Measurements from ENCODE around the gene AMMECR1.

DNA sequence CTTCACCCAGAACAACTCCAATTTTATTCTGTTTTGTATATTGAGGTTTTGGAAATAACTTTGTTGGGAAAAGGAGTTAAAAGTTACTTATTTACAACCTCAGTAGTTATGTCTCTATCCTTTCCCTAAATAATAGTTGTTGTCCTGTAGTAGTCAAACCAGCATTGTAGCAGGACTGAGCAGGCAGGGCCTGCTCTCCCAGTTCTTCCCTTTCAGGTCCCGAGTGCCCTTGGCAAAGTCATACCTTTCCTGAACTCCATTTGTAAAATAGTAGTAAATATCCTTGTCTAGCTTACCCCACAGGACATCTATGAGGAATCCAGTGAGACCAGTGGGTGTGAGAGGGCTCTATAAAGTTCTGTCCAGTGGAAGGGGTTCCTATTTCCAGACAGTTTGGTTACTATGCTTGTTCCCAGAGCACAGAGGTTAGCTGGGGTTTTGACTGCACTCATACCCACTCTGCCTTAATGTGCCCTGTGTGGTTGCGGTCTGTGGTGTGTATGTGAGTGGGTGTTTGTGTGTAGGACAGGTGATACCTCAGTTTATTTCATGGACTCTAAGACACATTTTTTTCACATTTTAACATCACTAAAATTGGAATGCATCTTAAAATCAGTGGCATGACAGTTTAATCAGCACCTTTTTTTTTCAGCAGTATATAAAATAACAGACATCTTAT, 136.3 kb downstream of the AMMECR1 start:
- TF ChIP-seq, protein P1, sequence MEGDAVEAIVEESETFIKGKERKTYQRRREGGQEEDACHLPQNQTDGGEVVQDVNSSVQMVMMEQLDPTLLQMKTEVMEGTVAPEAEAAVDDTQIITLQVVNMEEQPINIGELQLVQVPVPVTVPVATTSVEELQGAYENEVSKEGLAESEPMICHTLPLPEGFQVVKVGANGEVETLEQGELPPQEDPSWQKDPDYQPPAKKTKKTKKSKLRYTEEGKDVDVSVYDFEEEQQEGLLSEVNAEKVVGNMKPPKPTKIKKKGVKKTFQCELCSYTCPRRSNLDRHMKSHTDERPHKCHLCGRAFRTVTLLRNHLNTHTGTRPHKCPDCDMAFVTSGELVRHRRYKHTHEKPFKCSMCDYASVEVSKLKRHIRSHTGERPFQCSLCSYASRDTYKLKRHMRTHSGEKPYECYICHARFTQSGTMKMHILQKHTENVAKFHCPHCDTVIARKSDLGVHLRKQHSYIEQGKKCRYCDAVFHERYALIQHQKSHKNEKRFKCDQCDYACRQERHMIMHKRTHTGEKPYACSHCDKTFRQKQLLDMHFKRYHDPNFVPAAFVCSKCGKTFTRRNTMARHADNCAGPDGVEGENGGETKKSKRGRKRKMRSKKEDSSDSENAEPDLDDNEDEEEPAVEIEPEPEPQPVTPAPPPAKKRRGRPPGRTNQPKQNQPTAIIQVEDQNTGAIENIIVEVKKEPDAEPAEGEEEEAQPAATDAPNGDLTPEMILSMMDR (IDR thresholded peaks at IDR 0.05 in 8 of 11, conservative IDR thresholded peaks at IDR 0.05 in 3 of 11) = no peak
- TF ChIP-seq POLR2AphosphoS5 (IDR thresholded peaks at IDR 0.05) = no peak
- no peak for TF ChIP-seq POLR2A (IDR thresholded peaks at IDR 0.05)
